CD8-positive, alpha-beta memory T cell (primary cell): ENCODE data around the gene C21orf58. TPM values are rescaled to one million over a fixed set of nuclear protein-coding genes. Genes with fewer than 3 reads are reported as not detected.
A peak's percentile ranks its signal among the peaks of the same experiment; 100 is the strongest.

Experiments used
- CTCF ChIA-PET: fragments of 350-600 bp; sonication (Branson Sonifier 250); formaldehyde crosslinking; loops from one replicate; lab custom pipeline; 2021; ENCODE audit warnings: antibody characterized with exemption; lab: Charles Lee
- POLR2A ChIA-PET: fragments of 350-600 bp; sonication (Branson Sonifier 250); formaldehyde crosslinking; loops from one replicate; lab custom pipeline; 2021; ENCODE audit warnings: antibody characterized with exemption; lab: Charles Lee
- DNase-seq, 5 donors: peaks; one replicate each; pipeline versions ENCODE4 v3.0.0 to v3.0.0-alpha.2; 2020 to 2022; ENCODE audit warnings: mixed read lengths in 1 of 5
- H3K27ac ChIP-seq: one replicate; pipeline ENCODE4 v1.7.0; 2013; ENCODE audit warnings: low read depth, mild to moderate bottlenecking, low read length, moderate library complexity
- H3K27me3 ChIP-seq: 2 replicates; pipeline ENCODE4 v1.7.0; 2013; ENCODE audit warnings: low read length, mild to moderate bottlenecking; ENCODE audit not compliant: insufficient read depth, poor library complexity, severe bottlenecking
- H3K36me3 ChIP-seq: 2 replicates; pipeline ENCODE4 v1.7.0; 2013; ENCODE audit warnings: mild to moderate bottlenecking, low read length, moderate library complexity; ENCODE audit not compliant: insufficient read depth
- H3K4me1 ChIP-seq: 2 replicates; pipeline ENCODE4 v1.7.0; 2013; ENCODE audit warnings: mild to moderate bottlenecking, low read length, moderate library complexity; ENCODE audit not compliant: insufficient read depth
- H3K4me3 ChIP-seq: 2 replicates; pipeline ENCODE4 v1.7.0; 2013; ENCODE audit warnings: mild to moderate bottlenecking, low read length
- H3K9me3 ChIP-seq: 2 replicates; pipeline ENCODE4 v1.7.0; 2013; ENCODE audit warnings: mild to moderate bottlenecking, low read length
- H3K27ac Mint-ChIP-seq, 8 donors: one replicate each; pipeline ENCODE4 v1.8.0; 2020 to 2021; ENCODE audit warnings: mixed read lengths in 8 of 8, mild to moderate bottlenecking in 6 of 8, inconsistent platforms in 3 of 8, moderate library complexity in 3 of 8
- H3K27me3 Mint-ChIP-seq, 2 donors: one replicate each; pipeline ENCODE4 v1.8.0; 2020 to 2021; ENCODE audit warnings: mixed read lengths in 2 of 2, mild to moderate bottlenecking in 1 of 2, moderate library complexity in 1 of 2
- H3K36me3 Mint-ChIP-seq, 3 donors: one replicate each; pipeline ENCODE4 v1.8.0; 2020 to 2021; ENCODE audit warnings: mixed read lengths in 3 of 3, inconsistent platforms in 1 of 3, mild to moderate bottlenecking in 1 of 3
- H3K4me1 Mint-ChIP-seq, 3 donors: one replicate each; pipeline ENCODE4 v1.8.0; 2020 to 2021; ENCODE audit warnings: mixed read lengths in 3 of 3, inconsistent platforms in 1 of 3, mild to moderate bottlenecking in 1 of 3
- H3K4me3 Mint-ChIP-seq, 7 donors: one replicate each; pipeline ENCODE4 v1.8.0; 2020 to 2021; ENCODE audit warnings: mixed read lengths in 7 of 7, mild to moderate bottlenecking in 6 of 7, moderate library complexity in 4 of 7, inconsistent platforms in 2 of 7
- H3K9me3 Mint-ChIP-seq, 5 donors: one replicate each; pipeline ENCODE4 v1.8.0; 2020 to 2022; ENCODE audit warnings: mixed read lengths in 5 of 5, mild to moderate bottlenecking in 3 of 5, moderate library complexity in 2 of 5, inconsistent platforms in 1 of 5
- polyA plus RNA-seq: library from polyadenylated mRNA; unstranded; fragments of 300-500 nt; fragmentation: Illumina TruSeq; gene quantifications from one replicate; pipeline ENCODE4 v1.2.3, GENCODE V29; 2021
- total RNA-seq, 2 experiments: library from RNA; stranded (reverse); gene quantifications; one replicate each; pipeline ENCODE4 v1.2.3, GENCODE V29; 2021

C21orf58 gene
- total and polyA plus RNA-seq, 3 experiments from 2014 or later, result 0.62 to 14.5 (median 13.4) TPM

DNA sequence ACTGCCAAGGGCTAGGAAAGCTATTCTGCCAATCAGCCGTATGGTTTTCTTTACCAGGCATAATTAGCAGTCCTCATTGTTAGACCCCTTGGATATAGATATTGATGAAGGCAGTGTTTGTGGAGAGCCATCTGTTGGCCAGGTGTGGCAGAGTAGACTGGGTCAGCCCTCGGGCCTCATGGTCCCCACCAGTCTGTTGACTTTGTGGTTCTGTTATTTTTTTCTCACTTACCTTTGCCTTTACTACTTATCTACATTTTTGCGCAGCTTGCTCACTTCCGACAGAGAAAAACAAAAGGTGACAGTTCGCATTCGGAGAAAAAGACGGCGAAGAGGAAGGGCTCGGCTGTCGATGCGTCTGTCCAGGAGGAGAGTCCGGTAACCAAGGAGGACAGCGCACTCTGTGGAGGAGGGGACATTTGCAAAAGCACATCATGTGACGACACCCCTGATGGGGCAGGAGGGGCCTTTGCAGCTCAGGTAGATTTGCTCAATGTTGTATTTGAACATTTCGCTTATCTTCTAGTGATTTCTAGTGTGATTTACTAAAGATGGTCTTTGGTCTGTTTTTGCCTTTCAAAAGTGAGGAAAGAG lies 2.5 kb upstream of the C21orf58 start:
- ChIA-PET POLR2A (interaction anchor here (0.7 to 1.7 kb wide), 2 partner anchors 9 to 310 kb away, joined by 3 to 8 read pairs; partner anchors contain the start of gene PRMT2), CTCF (interaction anchor here (0.7 to 1.6 kb wide), 8 partner anchors 40 to 318 kb away, joined by 3 to 7 read pairs (median 3); partner anchors contain the start of genes MCM3AP and YBEY)
- H3K27me3 ChIP-seq, result no peaks in the 10 kb centered on the region
- H3K9me3 ChIP-seq, result no peaks in the 10 kb centered on the region
- H3K4me1 ChIP-seq, result peaks cover 22% of the 10 kb centered on the region
- DNase-seq, result no peak
- Mint-ChIP-seq H3K4me1 (peaks cover 27 to 39% (median 36%) of the 10 kb centered on the region in 3 donors), H3K36me3 (peaks cover 0 to 46% (median 7%) of the 10 kb centered on the region in 3 donors), H3K9me3 (peaks cover 0 to 2% (median 0%) of the 10 kb centered on the region in 5 donors), H3K27me3 (no peaks in the 10 kb centered on the region), H3K4me3 (peak overlapping the region in 4 of 7 donors; percentile 29 to 90 (median 54)), H3K27ac (peak overlapping the region in 2 of 8 donors; percentile 5 to 94)
- no peak overlapping the region for H3K4me3 ChIP-seq
- H3K36me3 ChIP-seq, result peaks cover 8% of the 10 kb centered on the region
- no peak overlapping the region for H3K27ac ChIP-seq

DNA sequence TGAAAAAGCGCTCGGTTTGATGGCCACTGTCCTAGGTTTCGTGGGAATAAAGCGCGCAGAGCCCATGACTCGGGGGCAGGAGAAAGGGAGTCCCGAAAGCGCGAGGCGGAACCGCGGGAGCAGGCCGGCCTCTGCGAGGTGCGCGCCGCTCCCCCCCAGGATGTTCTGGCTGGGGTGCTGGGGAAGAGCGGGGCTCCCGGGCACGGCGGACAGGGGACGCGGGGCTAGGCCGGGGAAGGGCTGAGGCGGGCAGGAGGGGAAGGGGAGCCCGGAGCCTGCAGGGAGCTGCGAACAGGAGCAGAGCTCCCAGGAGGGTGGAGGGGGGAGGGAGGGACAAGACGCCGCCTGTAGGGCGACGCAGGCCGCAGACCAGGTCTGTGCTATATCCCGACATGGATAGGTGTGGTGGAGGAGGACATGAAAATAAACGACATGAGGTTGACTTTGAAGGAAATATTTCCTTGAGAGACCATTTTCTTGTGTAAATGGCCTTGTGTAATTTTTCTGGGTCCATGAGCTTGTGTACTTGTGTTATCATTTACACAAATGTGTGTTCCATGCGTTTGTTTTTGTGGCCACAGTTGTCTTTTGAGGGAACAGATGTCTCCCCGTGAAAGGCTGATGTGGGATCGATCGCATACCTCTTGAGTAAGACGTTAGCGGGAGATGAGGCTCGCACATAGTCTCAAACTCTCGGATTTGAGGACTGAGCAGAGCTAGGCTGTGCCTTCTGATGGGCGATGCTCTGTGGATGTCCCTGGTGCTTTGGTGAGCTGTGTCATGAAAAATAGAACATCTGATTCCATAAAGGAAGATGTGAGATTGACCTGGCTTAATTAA lies 1.6 kb upstream of the C21orf58 start:
- H3K4me3 ChIP-seq, result peak overlapping the region; percentile 68
- peak overlapping the region; percentile 43 to 94 (median 90) for H3K27ac Mint-ChIP-seq
- no peaks in the 10 kb centered on the region for H3K27me3 Mint-ChIP-seq

DNA sequence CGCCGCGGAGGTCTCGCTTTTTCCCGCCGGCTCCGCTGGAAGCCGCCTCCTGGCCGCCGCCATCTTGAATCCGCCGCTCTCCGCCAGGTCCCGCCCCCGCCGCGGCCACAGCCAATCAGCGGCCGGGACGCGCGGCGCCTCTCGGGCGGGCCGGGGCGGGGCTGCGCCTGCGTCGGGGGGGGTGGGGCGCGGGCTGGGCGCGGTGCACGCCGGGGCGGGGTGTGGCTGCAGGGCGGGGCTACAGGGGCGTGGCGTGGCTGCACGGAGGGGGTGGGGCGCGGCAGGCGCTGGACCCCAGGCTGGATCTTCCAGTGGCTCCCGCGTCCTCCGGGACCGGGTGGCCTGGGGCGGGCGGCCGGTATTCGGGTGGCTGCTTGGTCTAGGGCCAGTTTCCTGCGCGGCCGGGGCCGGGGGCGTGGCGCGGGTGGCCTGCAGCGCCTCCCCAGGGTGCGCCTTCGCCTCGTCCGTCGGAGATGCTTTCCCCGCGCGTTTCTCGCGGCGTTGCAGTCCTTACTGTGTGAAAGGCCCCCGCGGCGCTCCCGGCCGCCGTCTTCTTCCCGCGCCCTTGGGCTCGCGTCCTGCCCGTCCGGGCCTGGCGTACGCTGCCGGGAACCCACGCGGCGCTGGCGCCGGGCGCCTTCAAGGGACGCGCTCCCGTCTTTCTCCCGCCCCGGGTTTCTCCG lies 861 bp upstream of the C21orf58 start:
- peak overlapping the region in 4 of 8 donors; percentile 19 to 99 (median 92) for H3K27ac Mint-ChIP-seq
- H3K27me3 Mint-ChIP-seq, result no peaks in the 10 kb centered on the region
- DNase-seq, result peak; percentile 84 to 90 (median 88)
- peaks cover 26% of the 10 kb centered on the region for H3K4me1 ChIP-seq
- H3K4me3 Mint-ChIP-seq, result peak overlapping the region; percentile 90 to 99 (median 96)
- CTCF ChIA-PET, result interaction anchor here (1.5 to 1.6 kb wide), 2 partner anchors 99 to 181 kb away, joined by 5 to 7 read pairs; no protein-coding TSS in a partner anchor
- peak overlapping the region; percentile 93 for H3K27ac ChIP-seq
- no peaks in the 10 kb centered on the region for H3K27me3 ChIP-seq
- peaks cover 0 to 2% (median 0%) of the 10 kb centered on the region in 5 donors for H3K9me3 Mint-ChIP-seq
- POLR2A ChIA-PET, result interaction anchor here (1.0 kb wide), 1 partner anchor 101 kb away, joined by 5 read pairs; no protein-coding TSS in a partner anchor
- peak overlapping the region; percentile 95 for H3K4me3 ChIP-seq
- H3K36me3 ChIP-seq, result peaks cover 8% of the 10 kb centered on the region
- H3K4me1 Mint-ChIP-seq, result peaks cover 27 to 41% (median 41%) of the 10 kb centered on the region in 3 donors
- no peaks in the 10 kb centered on the region for H3K9me3 ChIP-seq
- peaks cover 0 to 30% (median 7%) of the 10 kb centered on the region in 3 donors for H3K36me3 Mint-ChIP-seq

More for the DNA sequence above, 1.6 kb upstream of the C21orf58 start:
- Histone ChIP-seq H3K27me3 (no peaks in the 10 kb centered on the region), H3K36me3 (peaks cover 8% of the 10 kb centered on the region), H3K9me3 (no peaks in the 10 kb centered on the region), H3K4me1 (peaks cover 26% of the 10 kb centered on the region), H3K27ac (peak overlapping the region; percentile 78)
- peak in 3 of 5 donors; percentile 2 to 54 (median 11) for DNase-seq
- H3K36me3 Mint-ChIP-seq, result peaks cover 0 to 38% (median 7%) of the 10 kb centered on the region in 3 donors
- ChIA-PET POLR2A (interaction anchor here (1.0 to 1.7 kb wide), 2 partner anchors 100 to 310 kb away, joined by 3 to 5 read pairs; partner anchors contain the start of gene PRMT2), CTCF (interaction anchor here (0.7 to 1.6 kb wide), 8 partner anchors 39 to 319 kb away, joined by 3 to 7 read pairs (median 3); partner anchors contain the start of genes MCM3AP and YBEY)
- peaks cover 27 to 41% (median 41%) of the 10 kb centered on the region in 3 donors for H3K4me1 Mint-ChIP-seq
- peaks cover 0 to 2% (median 0%) of the 10 kb centered on the region in 5 donors for H3K9me3 Mint-ChIP-seq
- peak overlapping the region; percentile 86 to 99 (median 92) for H3K4me3 Mint-ChIP-seq

DNA sequence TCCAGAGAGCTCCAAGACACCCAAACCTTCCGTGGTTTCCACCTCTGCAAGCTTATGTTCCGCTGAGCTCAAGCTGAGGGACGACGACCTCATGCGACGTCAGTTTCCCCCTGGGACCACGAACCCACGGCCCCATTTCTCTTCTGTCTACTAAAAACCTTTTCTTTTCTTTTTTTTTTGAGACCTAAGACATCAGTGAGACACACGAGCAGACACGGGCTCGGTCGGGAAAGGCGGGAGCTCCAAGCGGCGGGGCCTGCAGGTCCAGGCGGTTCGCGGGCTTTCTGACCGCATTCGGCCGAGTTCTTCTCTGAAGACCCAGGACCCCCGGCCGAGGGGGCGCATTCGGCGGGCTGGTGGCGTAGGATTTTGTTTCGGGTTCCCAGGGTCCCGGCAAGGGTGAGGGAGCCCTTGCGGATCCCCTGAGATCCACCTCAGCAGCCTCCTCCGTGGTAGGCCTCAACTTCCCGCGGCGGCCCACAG lies 402 bp downstream of the C21orf58 start:
- Histone ChIP-seq H3K36me3 (peaks cover 8% of the 10 kb centered on the region), H3K4me1 (peaks cover 26% of the 10 kb centered on the region), H3K9me3 (no peaks in the 10 kb centered on the region), H3K27me3 (no peaks in the 10 kb centered on the region), H3K4me3 (peak overlapping the region; percentile 95), H3K27ac (peak overlapping the region; percentile 93)
- Mint-ChIP-seq H3K4me1 (peaks cover 27 to 41% (median 41%) of the 10 kb centered on the region in 3 donors), H3K4me3 (peak overlapping the region; percentile 90 to 99 (median 96)), H3K27me3 (no peaks in the 10 kb centered on the region), H3K9me3 (peaks cover 0 to 2% (median 0%) of the 10 kb centered on the region in 5 donors), H3K27ac (peak overlapping the region in 7 of 8 donors; percentile 47 to 96 (median 79)), H3K36me3 (peaks cover 0 to 20% (median 5%) of the 10 kb centered on the region in 3 donors)
- DNase-seq, result no peak
- ChIA-PET POLR2A (interaction anchor here (0.6 to 1.0 kb wide), 2 partner anchors 29 to 108 kb away, joined by 3 read pairs; no protein-coding TSS in a partner anchor), CTCF (no interaction called here)

DNA sequence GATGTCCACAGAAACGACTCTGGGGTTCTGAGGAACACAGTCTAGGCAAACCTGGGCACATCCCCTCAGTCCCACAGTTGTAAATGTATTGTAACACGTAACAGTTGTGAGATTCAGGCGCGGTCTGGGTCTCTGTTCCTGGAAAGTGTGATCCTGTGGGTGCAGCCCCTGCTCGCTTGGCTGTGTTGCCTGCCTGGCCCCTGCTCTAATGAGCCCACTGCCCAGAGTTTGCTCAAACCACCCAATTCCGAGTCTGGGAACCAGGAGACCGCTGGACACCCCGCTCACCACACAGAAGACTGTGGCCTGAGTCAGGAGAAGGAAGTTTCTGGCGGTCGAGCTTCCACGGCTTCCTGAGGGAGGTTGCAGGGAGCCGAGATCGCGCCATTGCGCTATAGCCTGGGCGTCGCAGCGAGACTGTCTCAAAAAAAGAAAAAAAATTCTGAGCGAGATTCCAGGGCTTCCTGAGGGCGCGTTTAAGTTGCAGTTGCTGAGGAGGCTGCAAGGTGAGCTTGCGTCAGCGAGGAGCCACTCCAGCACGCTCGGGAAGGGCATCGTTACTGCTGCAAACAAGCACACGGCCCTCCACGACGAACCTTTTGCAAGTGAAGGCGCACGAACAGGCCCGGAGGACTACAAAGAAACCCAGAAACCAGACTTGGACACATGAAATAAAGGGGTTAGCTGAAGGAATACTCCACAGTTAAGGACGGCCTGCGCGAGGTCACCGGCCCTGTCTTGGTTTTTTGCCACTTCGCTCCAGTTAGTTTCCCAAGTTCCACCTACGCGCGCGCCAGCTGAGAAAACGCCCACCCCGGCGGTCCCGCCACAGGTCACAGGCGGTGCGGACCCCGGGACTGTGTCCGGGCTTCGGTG lies 1.1 kb downstream of the C21orf58 start:
- CTCF ChIA-PET, result no interaction called here
- H3K4me1 ChIP-seq, result peaks cover 26% of the 10 kb centered on the region
- POLR2A ChIA-PET, result interaction anchor here (0.5 to 1.0 kb wide), 3 partner anchors 14 to 109 kb away, joined by 3 read pairs; no protein-coding TSS in a partner anchor
- peak overlapping the region; percentile 90 to 99 (median 96) for H3K4me3 Mint-ChIP-seq
- peaks cover 27 to 41% (median 40%) of the 10 kb centered on the region in 3 donors for H3K4me1 Mint-ChIP-seq
- no peaks in the 10 kb centered on the region for H3K9me3 ChIP-seq
- H3K9me3 Mint-ChIP-seq, result peaks cover 0 to 2% (median 0%) of the 10 kb centered on the region in 5 donors
- H3K36me3 ChIP-seq, result peaks cover 2% of the 10 kb centered on the region
- H3K4me3 ChIP-seq, result peak overlapping the region; percentile 95
- DNase-seq, result no peak
- no peaks in the 10 kb centered on the region for H3K27me3 Mint-ChIP-seq
- H3K27ac Mint-ChIP-seq, result peak overlapping the region in 7 of 8 donors; percentile 47 to 96 (median 77)
- peaks cover 0 to 13% (median 5%) of the 10 kb centered on the region in 3 donors for H3K36me3 Mint-ChIP-seq
- H3K27me3 ChIP-seq, result no peaks in the 10 kb centered on the region
- H3K27ac ChIP-seq, result peak overlapping the region; percentile 93

DNA sequence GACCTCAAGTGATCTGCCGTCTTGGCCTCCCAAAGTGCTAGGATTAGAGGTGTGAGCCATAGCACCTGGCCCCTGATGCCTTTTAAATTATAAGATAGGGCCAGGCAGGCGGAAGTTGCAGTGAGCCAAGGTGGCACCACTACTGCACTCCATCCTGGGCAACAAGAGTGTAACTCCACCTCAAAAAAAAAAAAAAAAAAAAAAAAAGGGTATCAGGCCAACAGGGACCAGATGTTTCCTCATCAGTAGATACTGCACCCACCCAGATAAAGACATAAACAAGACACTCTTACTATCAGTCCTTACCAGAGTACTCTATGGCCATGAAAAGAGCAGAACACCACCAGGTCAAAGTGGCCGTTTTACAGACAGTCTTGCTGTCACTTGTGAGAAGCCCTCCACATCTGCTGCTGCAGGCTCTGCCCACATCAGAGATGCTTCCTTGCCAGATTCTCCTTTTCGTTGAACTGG lies 3.3 kb downstream of the C21orf58 start:
- H3K36me3 Mint-ChIP-seq, result peaks cover 0 to 5% (median 0%) of the 10 kb centered on the region in 3 donors
- Histone ChIP-seq H3K27me3 (no peaks in the 10 kb centered on the region), H3K9me3 (no peaks in the 10 kb centered on the region), H3K36me3 (no peaks in the 10 kb centered on the region), H3K4me1 (peaks cover 22% of the 10 kb centered on the region), H3K27ac (peak overlapping the region; percentile 93), H3K4me3 (no peak overlapping the region)
- no peak for DNase-seq
- peak overlapping the region in 2 of 8 donors; percentile 19 to 31 for H3K27ac Mint-ChIP-seq
- H3K4me3 Mint-ChIP-seq, result peak overlapping the region in 1 of 7 donors; percentile 42
- no peaks in the 10 kb centered on the region for H3K27me3 Mint-ChIP-seq
- ChIA-PET CTCF (no interaction called here), POLR2A (no interaction called here)
- H3K9me3 Mint-ChIP-seq, result peaks cover 0 to 2% (median 0%) of the 10 kb centered on the region in 5 donors
- peaks cover 17 to 28% (median 24%) of the 10 kb centered on the region in 3 donors for H3K4me1 Mint-ChIP-seq
